Fibroblast of skin of left biceps (primary cell): ENCODE measurements around the gene CES5A.
"Not testable (repeated sequence)": the region's sequence is repeated elsewhere in the genome, so short reads cannot be mapped to it uniquely, and the experiment has no call there.

Experiments used
- DNase-seq, 2 experiments: peaks; one replicate each; pipeline ENCODE4 v3.0.0-alpha.2; 2013; ENCODE audit warnings: low read depth in 2 of 2

Gene CES5A

GRCh38 chr16:55876854-55877253 lies 1.7 kb upstream of the CES5A start:
- DNase-seq = peak in 1 of 2 experiments; percentile 4

- DNase-seq = no peak
These were observed 2.1 kb downstream of the CES5A start for GRCh38 chr16:55873122-55873521.

GRCh38 chr16:55872130-55872529 lies 3.0 kb downstream of the CES5A start:
- DNase-seq = no peak

- DNase-seq = no peak
These were observed 3.6 kb downstream of the CES5A start for GRCh38 chr16:55871411-55872038.

- no peak for DNase-seq
These were observed 6.2 kb downstream of the CES5A start for GRCh38 chr16:55868980-55869379.

GRCh38 chr16:55868137-55868536 lies 7.0 kb downstream of the CES5A start:
- no peak for DNase-seq

GRCh38 chr16:55861288-55861687 lies 13.9 kb downstream of the CES5A start:
- DNase-seq = no peak

- not testable (repeated sequence) for DNase-seq
These were observed 17.5 kb downstream of the CES5A start for GRCh38 chr16:55857650-55858049.

GRCh38 chr16:55856950-55857349 lies 18.2 kb downstream of the CES5A start:
- DNase-seq = no peak

- peak in 1 of 2 experiments; percentile 0 for DNase-seq
These were observed 22.1 kb downstream of the CES5A start for GRCh38 chr16:55853114-55853513.

GRCh38 chr16:55849536-55849935 lies 25.6 kb downstream of the CES5A start:
- DNase-seq = no peak

GRCh38 chr16:55846598-55847346 lies 28.4 kb downstream of the CES5A start:
- DNase-seq = no peak

GRCh38 chr16:55843105-55843395 lies 32.1 kb downstream of the CES5A start:
- DNase-seq = no peak

GRCh38 chr16:55842369-55843104 lies 32.6 kb downstream of the CES5A start:
- DNase-seq = peak; percentile 0 to 6

GRCh38 chr16:55839115-55839514 lies 36.1 kb downstream of the CES5A start:
- no peak for DNase-seq

GRCh38 chr16:55836158-55836611 lies 39.0 kb downstream of the CES5A start:
- DNase-seq = no peak

GRCh38 chr16:55835581-55835980 lies 39.6 kb downstream of the CES5A start:
- no peak for DNase-seq

- DNase-seq = not testable (repeated sequence)
These were observed 40.0 kb downstream of the CES5A start for GRCh38 chr16:55835173-55835572.

- no peak for DNase-seq
These were observed 41.1 kb downstream of the CES5A start for GRCh38 chr16:55834049-55834448.

GRCh38 chr16:55832773-55833691 lies 42.1 kb downstream of the CES5A start, which contains the start of gene CES1:
Gene CES1 (minus strand): TSS chr16:55833096. CDS start chr16:55833055, 41 bp downstream.
- DNase-seq = no peak

GRCh38 chr16:55832425-55832772 lies 42.8 kb downstream of the CES5A start:
- DNase-seq = no peak
